ENCODE results near the gene RBBP5.

The RBBP5 gene

GRCh38 chr1:205048382-205048781 is 73.4 kb downstream of the RBBP5 start:
- no peak overlapping the region for H3K9ac ChIP-seq (ENCODE audit: low read length)
- no peak overlapping the region for H3K4me2 ChIP-seq (ENCODE audit: low read length)
- H3K4me1 ChIP-seq (ENCODE audit: insufficient read depth, low read length, severe bottlenecking): no peaks in the 10 kb centered on the region
- H3K4me3 ChIP-seq (ENCODE audit: low read depth, low read length, poor library complexity, severe bottlenecking): no peak overlapping the region
- H3K27me3 ChIP-seq (ENCODE audit: insufficient read depth, low read length): no peaks in the 10 kb centered on the region
- no peaks in the 10 kb centered on the region for H3K79me2 ChIP-seq (ENCODE audit: insufficient read depth, low read length)
- H2AFZ ChIP-seq (ENCODE audit: low read length): no peak overlapping the region
- H3K9me3 ChIP-seq (ENCODE audit: low read length): no peaks in the 10 kb centered on the region
- H4K20me1 ChIP-seq (ENCODE audit: insufficient read depth, low read length): no peaks in the 10 kb centered on the region
- H3K36me3 ChIP-seq (ENCODE audit: insufficient read depth, low read length): no peaks in the 10 kb centered on the region
- no peaks in the 10 kb centered on the region for H3K9me2 ChIP-seq (ENCODE audit: low read depth, low read length)
- TF ChIP-seq EZH2 (IDR thresholded peaks at IDR 0.05; ENCODE audit: borderline replicate concordance, low read length): no peak
- TF ChIP-seq CTCF (IDR thresholded peaks at IDR 0.05; ENCODE audit: low read length): no peak
- H3K27ac ChIP-seq (ENCODE audit: low read depth, low read length, poor library complexity, severe bottlenecking): no peak overlapping the region
- no peaks in the 10 kb centered on the region for H3F3A ChIP-seq (ENCODE audit: insufficient read depth, low read length)

- no peaks in the 10 kb centered on the region for H3F3A ChIP-seq (ENCODE audit: insufficient read depth, low read length)
- H3K27ac ChIP-seq (ENCODE audit: low read depth, low read length, poor library complexity, severe bottlenecking): no peak overlapping the region
- TF ChIP-seq CTCF (IDR thresholded peaks at IDR 0.05; ENCODE audit: low read length) (no peak), EZH2 (IDR thresholded peaks at IDR 0.05; ENCODE audit: borderline replicate concordance, low read length) (no peak)
- no peak overlapping the region for H2AFZ ChIP-seq (ENCODE audit: low read length)
- H3K9ac ChIP-seq (ENCODE audit: low read length): no peak overlapping the region
- H3K4me2 ChIP-seq (ENCODE audit: low read length): no peak overlapping the region
- no peaks in the 10 kb centered on the region for H3K9me3 ChIP-seq (ENCODE audit: low read length)
- H3K36me3 ChIP-seq (ENCODE audit: insufficient read depth, low read length): no peaks in the 10 kb centered on the region
- no peaks in the 10 kb centered on the region for H4K20me1 ChIP-seq (ENCODE audit: insufficient read depth, low read length)
- H3K79me2 ChIP-seq (ENCODE audit: insufficient read depth, low read length): no peaks in the 10 kb centered on the region
- no peak overlapping the region for H3K4me3 ChIP-seq (ENCODE audit: low read depth, low read length, poor library complexity, severe bottlenecking)
- H3K9me2 ChIP-seq (ENCODE audit: low read depth, low read length): no peaks in the 10 kb centered on the region
- H3K27me3 ChIP-seq (ENCODE audit: insufficient read depth, low read length): no peaks in the 10 kb centered on the region
- no peaks in the 10 kb centered on the region for H3K4me1 ChIP-seq (ENCODE audit: insufficient read depth, low read length, severe bottlenecking)
These were observed 74.0 kb downstream of the RBBP5 start for GRCh38 chr1:205047764-205048231.

- no peaks in the 10 kb centered on the region for H3K9me3 ChIP-seq (ENCODE audit: low read length)
- H3K9ac ChIP-seq (ENCODE audit: low read length): no peak overlapping the region
- no peaks in the 10 kb centered on the region for H3K79me2 ChIP-seq (ENCODE audit: insufficient read depth, low read length)
- no peaks in the 10 kb centered on the region for H3K4me1 ChIP-seq (ENCODE audit: insufficient read depth, low read length, severe bottlenecking)
- H3K27me3 ChIP-seq (ENCODE audit: insufficient read depth, low read length): no peaks in the 10 kb centered on the region
- H4K20me1 ChIP-seq (ENCODE audit: insufficient read depth, low read length): no peaks in the 10 kb centered on the region
- H3K9me2 ChIP-seq (ENCODE audit: low read depth, low read length): no peaks in the 10 kb centered on the region
- no peaks in the 10 kb centered on the region for H3F3A ChIP-seq (ENCODE audit: insufficient read depth, low read length)
- H3K4me3 ChIP-seq (ENCODE audit: low read depth, low read length, poor library complexity, severe bottlenecking): no peak overlapping the region
- H3K27ac ChIP-seq (ENCODE audit: low read depth, low read length, poor library complexity, severe bottlenecking): no peak overlapping the region
- no peak overlapping the region for H2AFZ ChIP-seq (ENCODE audit: low read length)
- H3K4me2 ChIP-seq (ENCODE audit: low read length): no peak overlapping the region
- TF ChIP-seq CTCF (IDR thresholded peaks at IDR 0.05; ENCODE audit: low read length): no peak
- no peak for TF ChIP-seq EZH2 (IDR thresholded peaks at IDR 0.05; ENCODE audit: borderline replicate concordance, low read length)
- H3K36me3 ChIP-seq (ENCODE audit: insufficient read depth, low read length): no peaks in the 10 kb centered on the region
These were observed 74.9 kb downstream of the RBBP5 start for GRCh38 chr1:205046870-205047269.

All from OCI-LY1 (cell line).